ENCODE measurements around the gene SLC66A2.

DNA sequence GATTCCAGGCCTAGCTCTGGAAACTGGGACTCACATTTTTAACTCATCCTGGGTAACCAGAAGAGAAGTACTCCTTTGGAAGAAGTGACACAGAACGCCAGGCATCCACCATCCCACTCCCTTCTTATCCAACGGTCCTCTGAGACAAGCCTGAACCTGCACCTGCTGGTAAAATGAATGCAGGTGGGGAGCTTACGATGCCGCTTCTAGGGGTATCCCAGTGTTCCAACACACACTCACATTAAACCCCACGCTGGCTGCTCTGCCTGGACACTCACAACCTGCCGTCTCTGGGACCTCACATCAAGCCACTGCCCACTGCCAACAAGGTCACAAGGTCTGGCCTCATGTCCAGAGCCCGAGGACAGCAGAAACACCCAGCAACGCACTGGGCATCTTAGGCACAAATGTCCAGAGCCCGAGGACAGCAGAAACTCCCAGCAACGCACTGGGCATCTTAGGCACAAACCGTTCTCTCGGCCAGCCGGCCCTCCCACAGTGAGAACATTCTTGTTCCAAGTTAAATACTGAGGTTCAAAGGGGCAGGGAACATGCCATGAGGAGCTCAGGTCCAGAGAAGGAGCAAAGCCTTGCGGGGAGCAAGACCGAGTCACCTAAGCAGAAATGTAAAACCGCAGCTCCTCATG lies 9.9 kb downstream of the SLC66A2 start:
- TF ChIP-seq, protein P1, sequence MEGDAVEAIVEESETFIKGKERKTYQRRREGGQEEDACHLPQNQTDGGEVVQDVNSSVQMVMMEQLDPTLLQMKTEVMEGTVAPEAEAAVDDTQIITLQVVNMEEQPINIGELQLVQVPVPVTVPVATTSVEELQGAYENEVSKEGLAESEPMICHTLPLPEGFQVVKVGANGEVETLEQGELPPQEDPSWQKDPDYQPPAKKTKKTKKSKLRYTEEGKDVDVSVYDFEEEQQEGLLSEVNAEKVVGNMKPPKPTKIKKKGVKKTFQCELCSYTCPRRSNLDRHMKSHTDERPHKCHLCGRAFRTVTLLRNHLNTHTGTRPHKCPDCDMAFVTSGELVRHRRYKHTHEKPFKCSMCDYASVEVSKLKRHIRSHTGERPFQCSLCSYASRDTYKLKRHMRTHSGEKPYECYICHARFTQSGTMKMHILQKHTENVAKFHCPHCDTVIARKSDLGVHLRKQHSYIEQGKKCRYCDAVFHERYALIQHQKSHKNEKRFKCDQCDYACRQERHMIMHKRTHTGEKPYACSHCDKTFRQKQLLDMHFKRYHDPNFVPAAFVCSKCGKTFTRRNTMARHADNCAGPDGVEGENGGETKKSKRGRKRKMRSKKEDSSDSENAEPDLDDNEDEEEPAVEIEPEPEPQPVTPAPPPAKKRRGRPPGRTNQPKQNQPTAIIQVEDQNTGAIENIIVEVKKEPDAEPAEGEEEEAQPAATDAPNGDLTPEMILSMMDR (conservative IDR thresholded peaks at IDR 0.05; ENCODE audit: low read length) = no peak
- TF ChIP-seq EZH2phosphoT487 (IDR thresholded peaks at IDR 0.05; ENCODE audit: borderline replicate concordance) = no peak
